HUDEP-2 (cell line): ENCODE results near the gene L3HYPDH.

Experiments
- DNase-seq, 76 experiments: peaks; one replicate each; lab custom pipeline; 2025; ENCODE audit not compliant: unreplicated experiment in 76 of 76; lab: John Stamatoyannopoulos, UW

L3HYPDH gene

DNA sequence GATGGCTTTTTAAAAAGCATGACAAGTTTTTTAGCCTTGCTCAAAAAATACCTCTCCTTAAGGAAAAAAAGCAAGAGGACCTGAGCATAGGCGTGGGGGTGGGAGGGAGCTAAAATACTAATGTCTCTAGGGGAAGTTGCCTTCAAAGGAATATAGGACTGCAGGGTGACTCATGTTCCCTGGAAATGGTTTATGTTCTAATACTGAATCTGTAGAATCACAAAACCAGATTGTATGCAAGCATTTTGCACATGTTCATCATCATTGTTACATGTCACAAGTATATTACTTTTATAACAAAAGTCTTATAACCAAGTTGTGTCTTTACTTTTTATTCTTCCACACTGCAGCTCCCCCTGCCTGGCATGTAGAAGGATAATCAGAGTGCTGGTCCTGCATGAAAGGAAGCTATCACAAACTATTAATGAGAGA is 55.6 kb downstream of the L3HYPDH start:
- no peak for DNase-seq

DNA sequence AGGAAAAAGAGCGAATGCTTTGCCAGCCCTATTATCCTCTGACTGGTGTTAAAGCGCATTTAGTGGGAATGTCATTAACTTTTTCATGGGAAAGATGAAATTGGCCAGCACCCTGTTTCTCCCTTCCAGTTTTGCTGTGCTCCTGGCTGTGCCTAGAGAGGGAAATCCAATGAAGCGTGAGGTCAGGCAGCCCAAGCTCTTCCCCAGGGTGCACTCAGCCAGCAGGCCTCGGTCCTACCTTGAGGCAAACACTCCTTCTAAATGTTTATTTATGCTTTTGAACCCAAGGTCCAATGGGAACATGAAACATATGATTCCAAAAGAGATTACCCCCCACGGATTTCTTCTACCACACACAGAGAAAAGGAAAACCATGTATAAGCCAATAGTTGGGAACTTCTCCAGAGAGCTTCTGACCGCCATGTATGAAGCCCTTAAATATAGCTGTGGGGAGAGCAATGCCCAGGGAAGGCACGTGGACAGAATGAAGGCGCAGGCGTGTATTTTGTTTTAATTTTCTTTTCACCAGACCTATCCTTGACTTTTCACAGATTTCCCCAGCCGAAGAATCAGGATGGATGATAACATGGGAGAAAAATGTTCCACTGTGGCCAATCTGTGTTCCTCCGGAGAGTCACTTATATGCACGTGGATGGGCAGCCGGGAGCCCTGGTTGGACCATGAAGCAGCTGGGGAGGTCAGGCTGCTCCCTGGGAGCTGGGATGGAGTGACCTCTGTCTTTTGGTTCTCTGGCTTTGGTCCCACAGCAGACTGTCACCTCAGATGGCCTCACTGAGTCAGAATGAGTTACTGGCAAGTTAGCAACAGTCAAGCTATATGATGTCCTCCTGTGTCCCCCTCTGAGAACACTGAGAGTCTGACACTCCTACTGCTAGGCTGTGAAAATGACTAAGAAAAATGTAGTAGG is 56.3 kb downstream of the L3HYPDH start:
- no peak for DNase-seq

DNA sequence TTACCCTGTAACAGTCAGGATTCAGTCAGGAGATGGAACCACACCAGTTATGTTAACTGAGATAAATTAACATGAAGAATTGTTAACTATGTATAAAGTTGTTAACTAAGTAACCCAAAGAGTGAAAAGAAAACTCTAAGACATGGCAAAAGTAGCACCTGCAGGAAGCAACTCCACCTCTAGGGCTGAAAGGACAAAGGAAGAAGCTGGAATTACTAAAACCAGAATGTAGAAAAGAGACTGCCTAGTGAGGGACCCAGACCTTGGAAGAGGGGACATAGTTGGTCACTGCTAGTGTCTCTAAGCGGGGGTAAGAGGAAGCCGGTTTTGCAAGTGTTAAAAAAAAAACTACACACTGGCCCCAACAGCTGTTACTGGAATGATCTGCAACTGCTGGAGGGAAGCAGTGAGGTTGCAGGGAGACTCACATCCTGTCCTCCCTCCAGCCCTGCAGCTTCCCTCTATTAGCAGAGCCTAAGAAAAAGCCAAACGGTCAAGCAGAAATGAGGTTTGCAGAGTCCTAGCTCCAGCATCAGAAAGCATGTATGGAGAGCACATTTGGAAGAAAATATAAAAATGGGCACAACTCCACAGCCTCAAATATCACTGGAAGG is 58.8 kb downstream of the L3HYPDH start:
- no peak for DNase-seq

DNA sequence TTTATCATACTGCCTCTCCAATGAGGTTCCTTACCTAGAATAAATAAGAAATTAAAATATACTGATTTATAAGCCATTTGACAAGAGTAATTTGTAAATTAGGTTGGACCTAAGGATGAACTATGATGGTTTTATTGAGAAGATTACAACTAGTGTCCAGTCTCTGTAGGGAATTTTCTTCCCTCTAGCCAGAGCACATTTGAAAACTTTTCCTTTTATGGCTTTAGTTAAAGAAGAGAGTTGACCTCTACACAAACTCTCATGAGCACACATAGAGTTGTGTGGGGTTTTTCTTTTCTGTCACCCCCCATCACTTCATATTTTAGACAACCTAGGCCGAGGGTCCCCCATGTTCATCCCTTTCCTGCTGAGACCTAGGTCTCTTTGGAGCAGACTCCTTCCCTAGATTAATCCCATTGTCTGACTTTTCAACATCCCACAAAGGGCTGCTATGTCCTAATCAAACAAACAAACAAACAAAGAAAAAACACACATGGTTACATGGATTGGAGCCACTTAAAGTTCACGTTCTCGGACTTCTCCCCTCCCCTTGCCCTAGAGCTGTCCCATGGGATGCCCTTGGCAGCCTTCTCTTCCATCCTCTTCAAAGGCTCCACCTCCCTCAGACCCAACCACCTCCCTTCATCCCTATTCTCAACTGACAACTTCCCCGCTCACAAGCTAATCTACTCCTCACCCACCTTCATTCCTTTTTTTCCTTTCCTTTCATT is 59.7 kb downstream of the L3HYPDH start:
- no peak for DNase-seq
